ENCODE data around the gene CLEC4D. TPM values are rescaled to one million over a fixed set of nuclear protein-coding genes. Genes with fewer than 3 reads are reported as not detected.

Gene CLEC4D
- total and polyA plus RNA-seq, 2 experiments from 2014 or later = 0.24 to 0.90 TPM

DNA sequence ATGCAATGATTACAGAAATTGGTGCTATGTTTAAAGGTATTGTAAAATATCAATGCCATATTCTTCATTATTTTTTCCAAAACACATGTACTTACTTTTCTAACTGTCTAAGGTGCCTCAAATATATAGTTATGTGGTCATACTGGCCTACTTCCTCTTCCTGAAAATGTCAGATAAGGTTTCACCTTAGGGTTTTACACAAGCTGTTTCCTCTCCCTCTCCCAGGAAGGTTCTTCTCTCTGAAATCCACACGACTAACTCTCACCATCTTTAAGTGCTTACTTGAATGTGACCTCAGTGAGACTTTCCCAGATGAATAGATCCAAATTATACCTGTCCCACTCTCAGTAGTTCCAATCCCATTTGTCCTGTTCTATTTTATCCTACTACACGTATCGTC is 11.6 kb upstream of the CLEC4D start:
- Mint-ChIP-seq H3K27ac (no peak overlapping the region), H3K27me3 (ENCODE audit: insufficient read depth, low read depth, poor library complexity) (no peaks in the 10 kb centered on the region), H3K36me3 (ENCODE audit: low read depth) (no peaks in the 10 kb centered on the region), H3K4me3 (no peak overlapping the region), H3K4me1 (peaks cover 13% of the 10 kb centered on the region), H3K9me3 (no peaks in the 10 kb centered on the region)
- no peak for TF ChIP-seq POLR2AphosphoS5 (IDR thresholded peaks at IDR 0.05; ENCODE audit: low read depth)
- TF ChIP-seq, protein P1, sequence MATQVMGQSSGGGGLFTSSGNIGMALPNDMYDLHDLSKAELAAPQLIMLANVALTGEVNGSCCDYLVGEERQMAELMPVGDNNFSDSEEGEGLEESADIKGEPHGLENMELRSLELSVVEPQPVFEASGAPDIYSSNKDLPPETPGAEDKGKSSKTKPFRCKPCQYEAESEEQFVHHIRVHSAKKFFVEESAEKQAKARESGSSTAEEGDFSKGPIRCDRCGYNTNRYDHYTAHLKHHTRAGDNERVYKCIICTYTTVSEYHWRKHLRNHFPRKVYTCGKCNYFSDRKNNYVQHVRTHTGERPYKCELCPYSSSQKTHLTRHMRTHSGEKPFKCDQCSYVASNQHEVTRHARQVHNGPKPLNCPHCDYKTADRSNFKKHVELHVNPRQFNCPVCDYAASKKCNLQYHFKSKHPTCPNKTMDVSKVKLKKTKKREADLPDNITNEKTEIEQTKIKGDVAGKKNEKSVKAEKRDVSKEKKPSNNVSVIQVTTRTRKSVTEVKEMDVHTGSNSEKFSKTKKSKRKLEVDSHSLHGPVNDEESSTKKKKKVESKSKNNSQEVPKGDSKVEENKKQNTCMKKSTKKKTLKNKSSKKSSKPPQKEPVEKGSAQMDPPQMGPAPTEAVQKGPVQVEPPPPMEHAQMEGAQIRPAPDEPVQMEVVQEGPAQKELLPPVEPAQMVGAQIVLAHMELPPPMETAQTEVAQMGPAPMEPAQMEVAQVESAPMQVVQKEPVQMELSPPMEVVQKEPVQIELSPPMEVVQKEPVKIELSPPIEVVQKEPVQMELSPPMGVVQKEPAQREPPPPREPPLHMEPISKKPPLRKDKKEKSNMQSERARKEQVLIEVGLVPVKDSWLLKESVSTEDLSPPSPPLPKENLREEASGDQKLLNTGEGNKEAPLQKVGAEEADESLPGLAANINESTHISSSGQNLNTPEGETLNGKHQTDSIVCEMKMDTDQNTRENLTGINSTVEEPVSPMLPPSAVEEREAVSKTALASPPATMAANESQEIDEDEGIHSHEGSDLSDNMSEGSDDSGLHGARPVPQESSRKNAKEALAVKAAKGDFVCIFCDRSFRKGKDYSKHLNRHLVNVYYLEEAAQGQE (IDR thresholded peaks at IDR 0.05; ENCODE audit: unreplicated experiment) = no peak
- TF ChIP-seq, protein P2, sequence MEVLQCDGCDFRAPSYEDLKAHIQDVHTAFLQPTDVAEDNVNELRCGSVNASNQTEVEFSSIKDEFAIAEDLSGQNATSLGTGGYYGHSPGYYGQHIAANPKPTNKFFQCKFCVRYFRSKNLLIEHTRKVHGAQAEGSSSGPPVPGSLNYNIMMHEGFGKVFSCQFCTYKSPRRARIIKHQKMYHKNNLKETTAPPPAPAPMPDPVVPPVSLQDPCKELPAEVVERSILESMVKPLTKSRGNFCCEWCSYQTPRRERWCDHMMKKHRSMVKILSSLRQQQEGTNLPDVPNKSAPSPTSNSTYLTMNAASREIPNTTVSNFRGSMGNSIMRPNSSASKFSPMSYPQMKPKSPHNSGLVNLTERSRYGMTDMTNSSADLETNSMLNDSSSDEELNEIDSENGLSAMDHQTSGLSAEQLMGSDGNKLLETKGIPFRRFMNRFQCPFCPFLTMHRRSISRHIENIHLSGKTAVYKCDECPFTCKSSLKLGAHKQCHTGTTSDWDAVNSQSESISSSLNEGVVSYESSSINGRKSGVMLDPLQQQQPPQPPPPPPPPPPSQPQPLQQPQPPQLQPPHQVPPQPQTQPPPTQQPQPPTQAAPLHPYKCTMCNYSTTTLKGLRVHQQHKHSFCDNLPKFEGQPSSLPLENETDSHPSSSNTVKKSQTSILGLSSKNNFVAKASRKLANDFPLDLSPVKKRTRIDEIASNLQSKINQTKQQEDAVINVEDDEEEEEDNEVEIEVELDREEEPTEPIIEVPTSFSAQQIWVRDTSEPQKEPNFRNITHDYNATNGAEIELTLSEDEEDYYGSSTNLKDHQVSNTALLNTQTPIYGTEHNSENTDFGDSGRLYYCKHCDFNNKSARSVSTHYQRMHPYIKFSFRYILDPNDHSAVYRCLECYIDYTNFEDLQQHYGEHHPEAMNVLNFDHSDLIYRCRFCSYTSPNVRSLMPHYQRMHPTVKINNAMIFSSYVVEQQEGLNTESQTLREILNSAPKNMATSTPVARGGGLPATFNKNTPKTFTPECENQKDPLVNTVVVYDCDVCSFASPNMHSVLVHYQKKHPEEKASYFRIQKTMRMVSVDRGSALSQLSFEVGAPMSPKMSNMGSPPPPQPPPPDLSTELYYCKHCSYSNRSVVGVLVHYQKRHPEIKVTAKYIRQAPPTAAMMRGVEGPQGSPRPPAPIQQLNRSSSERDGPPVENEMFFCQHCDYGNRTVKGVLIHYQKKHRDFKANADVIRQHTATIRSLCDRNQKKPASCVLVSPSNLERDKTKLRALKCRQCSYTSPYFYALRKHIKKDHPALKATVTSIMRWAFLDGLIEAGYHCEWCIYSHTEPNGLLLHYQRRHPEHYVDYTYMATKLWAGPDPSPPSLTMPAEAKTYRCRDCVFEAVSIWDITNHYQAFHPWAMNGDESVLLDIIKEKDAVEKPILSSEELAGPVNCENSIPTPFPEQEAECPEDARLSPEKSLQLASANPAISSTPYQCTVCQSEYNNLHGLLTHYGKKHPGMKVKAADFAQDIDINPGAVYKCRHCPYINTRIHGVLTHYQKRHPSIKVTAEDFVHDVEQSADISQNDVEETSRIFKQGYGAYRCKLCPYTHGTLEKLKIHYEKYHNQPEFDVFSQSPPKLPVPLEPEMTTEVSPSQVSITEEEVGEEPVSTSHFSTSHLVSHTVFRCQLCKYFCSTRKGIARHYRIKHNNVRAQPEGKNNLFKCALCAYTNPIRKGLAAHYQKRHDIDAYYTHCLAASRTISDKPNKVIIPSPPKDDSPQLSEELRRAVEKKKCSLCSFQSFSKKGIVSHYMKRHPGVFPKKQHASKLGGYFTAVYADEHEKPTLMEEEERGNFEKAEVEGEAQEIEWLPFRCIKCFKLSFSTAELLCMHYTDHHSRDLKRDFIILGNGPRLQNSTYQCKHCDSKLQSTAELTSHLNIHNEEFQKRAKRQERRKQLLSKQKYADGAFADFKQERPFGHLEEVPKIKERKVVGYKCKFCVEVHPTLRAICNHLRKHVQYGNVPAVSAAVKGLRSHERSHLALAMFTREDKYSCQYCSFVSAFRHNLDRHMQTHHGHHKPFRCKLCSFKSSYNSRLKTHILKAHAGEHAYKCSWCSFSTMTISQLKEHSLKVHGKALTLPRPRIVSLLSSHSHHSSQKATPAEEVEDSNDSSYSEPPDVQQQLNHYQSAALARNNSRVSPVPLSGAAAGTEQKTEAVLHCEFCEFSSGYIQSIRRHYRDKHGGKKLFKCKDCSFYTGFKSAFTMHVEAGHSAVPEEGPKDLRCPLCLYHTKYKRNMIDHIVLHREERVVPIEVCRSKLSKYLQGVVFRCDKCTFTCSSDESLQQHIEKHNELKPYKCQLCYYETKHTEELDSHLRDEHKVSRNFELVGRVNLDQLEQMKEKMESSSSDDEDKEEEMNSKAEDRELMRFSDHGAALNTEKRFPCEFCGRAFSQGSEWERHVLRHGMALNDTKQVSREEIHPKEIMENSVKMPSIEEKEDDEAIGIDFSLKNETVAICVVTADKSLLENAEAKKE (CRISPR knock-in tag; IDR thresholded peaks at IDR 0.05) = no peak
- TF ChIP-seq JUNB (IDR thresholded peaks at IDR 0.05; ENCODE audit: unreplicated experiment) = no peak
- TF ChIP-seq EZH2 (IDR thresholded peaks at IDR 0.05; ENCODE audit: low read depth, unreplicated experiment) = no peak
- no peak for TF ChIP-seq EZH2phosphoT487 (IDR thresholded peaks at IDR 0.05; ENCODE audit: unreplicated experiment)
- TF ChIP-seq, protein P3, sequence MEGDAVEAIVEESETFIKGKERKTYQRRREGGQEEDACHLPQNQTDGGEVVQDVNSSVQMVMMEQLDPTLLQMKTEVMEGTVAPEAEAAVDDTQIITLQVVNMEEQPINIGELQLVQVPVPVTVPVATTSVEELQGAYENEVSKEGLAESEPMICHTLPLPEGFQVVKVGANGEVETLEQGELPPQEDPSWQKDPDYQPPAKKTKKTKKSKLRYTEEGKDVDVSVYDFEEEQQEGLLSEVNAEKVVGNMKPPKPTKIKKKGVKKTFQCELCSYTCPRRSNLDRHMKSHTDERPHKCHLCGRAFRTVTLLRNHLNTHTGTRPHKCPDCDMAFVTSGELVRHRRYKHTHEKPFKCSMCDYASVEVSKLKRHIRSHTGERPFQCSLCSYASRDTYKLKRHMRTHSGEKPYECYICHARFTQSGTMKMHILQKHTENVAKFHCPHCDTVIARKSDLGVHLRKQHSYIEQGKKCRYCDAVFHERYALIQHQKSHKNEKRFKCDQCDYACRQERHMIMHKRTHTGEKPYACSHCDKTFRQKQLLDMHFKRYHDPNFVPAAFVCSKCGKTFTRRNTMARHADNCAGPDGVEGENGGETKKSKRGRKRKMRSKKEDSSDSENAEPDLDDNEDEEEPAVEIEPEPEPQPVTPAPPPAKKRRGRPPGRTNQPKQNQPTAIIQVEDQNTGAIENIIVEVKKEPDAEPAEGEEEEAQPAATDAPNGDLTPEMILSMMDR (conservative IDR thresholded peaks at IDR 0.05; ENCODE audit: low read depth in 2 of 2) = no peak
- TF ChIP-seq CREB1 (CRISPR knock-in tag; IDR thresholded peaks at IDR 0.05; ENCODE audit: low read depth) = no peak
- TF ChIP-seq, protein P4, sequence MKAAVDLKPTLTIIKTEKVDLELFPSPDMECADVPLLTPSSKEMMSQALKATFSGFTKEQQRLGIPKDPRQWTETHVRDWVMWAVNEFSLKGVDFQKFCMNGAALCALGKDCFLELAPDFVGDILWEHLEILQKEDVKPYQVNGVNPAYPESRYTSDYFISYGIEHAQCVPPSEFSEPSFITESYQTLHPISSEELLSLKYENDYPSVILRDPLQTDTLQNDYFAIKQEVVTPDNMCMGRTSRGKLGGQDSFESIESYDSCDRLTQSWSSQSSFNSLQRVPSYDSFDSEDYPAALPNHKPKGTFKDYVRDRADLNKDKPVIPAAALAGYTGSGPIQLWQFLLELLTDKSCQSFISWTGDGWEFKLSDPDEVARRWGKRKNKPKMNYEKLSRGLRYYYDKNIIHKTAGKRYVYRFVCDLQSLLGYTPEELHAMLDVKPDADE (IDR thresholded peaks at IDR 0.05) = no peak
- no peak for TF ChIP-seq STAT1 (IDR thresholded peaks at IDR 0.05; ENCODE audit: unreplicated experiment)
- no peak for TF ChIP-seq NANOG (IDR thresholded peaks at IDR 0.05; ENCODE audit: borderline replicate concordance)
- TF ChIP-seq ZNF114 (CRISPR knock-in tag; IDR thresholded peaks at IDR 0.05) = no peak
- TF ChIP-seq ZNF331 (CRISPR knock-in tag; IDR thresholded peaks at IDR 0.05; ENCODE audit: low read depth) = no peak
- Histone ChIP-seq H3K27ac (ENCODE audit: low read depth) (no peak overlapping the region), H2AFZ (no peak overlapping the region), H3K9me2 (ENCODE audit: insufficient read depth) (no peaks in the 10 kb centered on the region), H4K20me1 (replicated peaks; ENCODE audit: insufficient read depth) (no peaks in the 10 kb centered on the region), H3K4me1 (ENCODE audit: insufficient read depth) (peaks cover 3% of the 10 kb centered on the region), H3K4me3 (no peak overlapping the region), H3K36me3 (ENCODE audit: insufficient read depth) (no peaks in the 10 kb centered on the region), H3K4me2 (no peak overlapping the region), H3F3A (replicated peaks; ENCODE audit: low read depth) (no peaks in the 10 kb centered on the region), H3K79me2 (replicated peaks; ENCODE audit: insufficient read depth) (no peaks in the 10 kb centered on the region), H3K27me3 (ENCODE audit: insufficient read depth) (no peaks in the 10 kb centered on the region)
- DNase-seq (ENCODE audit: low spot score) = no peak
- ATAC-seq = no peak

Measured in GM23338 (cell line).